ENCODE data around the gene BPIFB1. TPM values are rescaled to one million over a fixed set of nuclear protein-coding genes. Genes with fewer than 3 reads are reported as not detected.

The BPIFB1 gene
- total RNA-seq, 1 donor from 2014 or later: not detected

GRCh38 chr20:33317424-33318095 lies 34.5 kb downstream of the BPIFB1 start:
- no peak for DNase-seq (ENCODE audit: low spot score in 2 of 2)
- no peak for FAIRE-seq

DNA sequence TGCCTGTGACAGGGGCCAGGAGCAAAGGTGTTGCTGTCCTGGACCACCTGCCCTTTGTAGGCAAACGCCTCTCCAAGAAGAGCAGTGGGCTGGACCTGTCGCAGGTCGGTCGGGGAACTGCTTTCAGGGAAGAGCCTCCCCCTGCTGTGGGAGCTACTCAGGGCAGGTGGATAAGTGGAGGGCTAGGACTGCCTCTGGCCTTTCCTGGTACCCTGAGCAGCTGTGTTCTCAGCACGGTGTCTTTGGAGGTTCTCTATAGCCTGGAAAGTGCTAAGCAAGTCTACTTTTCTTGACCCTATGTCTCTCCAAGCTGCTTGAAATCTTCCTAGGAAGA lies 35.0 kb downstream of the BPIFB1 start:
- no peak for FAIRE-seq

GRCh38 chr20:33320006-33320405 lies 37.0 kb downstream of the BPIFB1 start:
- no peak for FAIRE-seq
- DNase-seq (ENCODE audit: low spot score in 2 of 2): no peak

More for the DNA sequence above, 35.0 kb downstream of the BPIFB1 start:
- no peak for DNase-seq (ENCODE audit: low spot score in 2 of 2)

- no peak for FAIRE-seq
- no peak for DNase-seq (ENCODE audit: low spot score in 2 of 2)
These were observed 39.4 kb downstream of the BPIFB1 start for GRCh38 chr20:33322456-33322855.

- DNase-seq (ENCODE audit: low spot score in 2 of 2) (no peak), FAIRE-seq (no peak)
These were observed 40.2 kb downstream of the BPIFB1 start for GRCh38 chr20:33323236-33323635.

- no peak for DNase-seq (ENCODE audit: low spot score in 2 of 2)
- FAIRE-seq: no peak
These were observed 42.3 kb downstream of the BPIFB1 start for GRCh38 chr20:33325350-33325749.

DNA sequence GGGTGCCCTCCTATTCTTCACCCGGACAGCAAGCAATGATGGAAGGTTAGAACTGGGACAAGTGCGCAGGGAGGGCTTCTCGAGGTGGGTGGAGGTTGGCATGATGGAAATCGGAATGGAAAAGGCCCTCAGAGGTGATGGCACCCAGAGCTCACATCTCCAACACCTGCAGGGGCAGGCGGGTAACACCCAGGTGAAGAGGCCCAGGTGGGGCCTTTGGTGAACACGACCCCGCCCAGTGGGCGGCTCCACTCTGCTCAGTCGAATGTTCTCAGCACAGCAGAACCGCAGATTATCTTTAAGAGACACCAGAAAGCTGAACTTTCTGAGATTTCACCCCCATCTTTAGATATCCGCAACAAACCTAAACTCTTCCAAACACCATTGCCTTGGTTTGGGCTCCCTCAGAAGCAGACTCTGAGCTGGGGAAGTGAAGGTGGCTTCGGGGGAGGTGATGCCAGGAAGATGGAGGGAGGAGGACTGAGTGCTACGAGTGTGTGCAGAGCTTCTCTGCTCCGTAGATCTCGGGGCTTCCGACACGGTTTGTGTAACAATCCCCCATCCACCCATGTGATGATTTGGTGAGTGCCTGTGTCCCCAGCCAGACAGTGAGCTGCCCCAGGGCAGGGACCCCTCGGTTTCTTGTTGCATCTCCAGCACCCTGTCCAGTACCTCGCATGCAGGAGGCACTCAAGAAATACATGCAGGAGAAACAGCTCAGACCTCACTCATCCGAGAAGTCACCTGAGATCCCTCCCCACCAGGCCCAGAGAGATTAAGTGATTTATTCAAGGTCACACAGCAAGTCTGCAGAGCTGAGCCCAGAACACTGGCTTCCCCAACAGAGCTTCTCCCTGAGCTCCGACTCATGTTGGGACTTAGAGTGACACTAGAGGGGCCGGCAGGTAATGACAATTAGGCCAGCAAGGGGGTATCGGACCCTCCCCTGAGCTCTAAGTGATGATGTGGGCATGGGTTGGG lies 45.4 kb downstream of the BPIFB1 start:
- FAIRE-seq (no peak), DNase-seq (ENCODE audit: low spot score in 2 of 2) (no peak)

DNA sequence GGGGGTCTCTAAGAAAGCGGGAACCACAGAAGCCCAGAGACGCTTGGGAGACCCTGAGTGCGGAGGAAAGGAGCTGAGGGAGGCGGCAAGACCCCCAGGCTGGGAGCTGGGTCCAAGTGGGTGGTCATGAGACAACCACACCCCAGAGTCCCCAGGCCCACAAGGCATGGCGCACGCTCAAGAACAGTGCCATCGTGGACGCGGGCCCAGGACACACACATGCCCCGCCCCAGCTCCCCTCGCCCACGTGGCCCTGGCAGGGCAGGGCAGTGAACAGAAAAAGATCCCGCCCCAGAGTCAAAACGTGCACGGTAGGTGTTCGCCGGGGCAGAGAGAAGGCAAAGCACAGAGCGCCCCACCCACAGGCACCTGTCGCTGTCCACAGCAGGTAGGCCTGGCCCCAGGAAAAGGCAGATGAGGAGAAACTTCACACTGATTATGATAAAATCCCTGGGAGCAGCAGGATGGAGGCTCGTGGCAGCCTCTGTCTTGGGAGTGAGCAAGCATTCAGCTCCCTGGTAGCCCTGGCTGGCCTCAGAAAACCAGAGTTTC lies 50.0 kb downstream of the BPIFB1 start:
- FAIRE-seq (no peak), DNase-seq (ENCODE audit: low spot score in 2 of 2) (no peak)

DNA sequence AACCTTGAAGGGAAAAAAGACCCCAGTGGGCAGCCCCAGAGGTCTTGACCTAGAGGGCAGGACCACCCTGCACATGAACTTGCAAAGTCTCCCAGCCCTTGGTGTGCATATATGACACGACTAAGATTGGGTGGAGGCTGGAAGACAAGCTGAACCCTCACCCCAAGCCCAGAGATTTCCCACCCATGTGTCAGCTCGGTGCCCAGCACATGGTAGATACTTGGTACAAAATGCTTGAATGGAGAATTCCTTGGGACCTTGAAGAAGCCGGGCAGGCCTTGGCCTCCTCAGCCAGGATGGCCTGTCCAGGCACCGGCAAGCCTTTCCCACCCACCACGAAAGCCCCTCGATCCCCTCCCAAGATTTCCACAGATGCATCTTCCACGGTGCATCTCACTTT lies 50.6 kb downstream of the BPIFB1 start:
- no peak for FAIRE-seq

DNA sequence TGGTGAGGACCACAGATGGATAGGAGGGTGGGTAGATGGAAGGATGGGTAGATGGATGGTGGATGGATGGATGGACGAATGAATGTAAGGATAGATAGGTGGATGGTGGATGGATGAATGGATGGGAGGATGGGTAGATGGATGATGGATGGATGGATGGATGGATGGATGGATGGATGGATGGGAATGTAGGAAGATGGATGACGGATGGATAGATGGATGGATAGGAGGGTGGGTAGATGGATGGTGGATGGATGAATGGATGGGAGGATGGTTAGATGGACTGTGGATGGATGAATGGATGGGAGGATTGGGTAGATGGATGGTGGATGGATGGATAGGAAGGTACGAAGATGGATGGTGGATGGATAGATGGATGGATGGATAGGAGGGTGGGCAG lies 51.1 kb downstream of the BPIFB1 start:
- FAIRE-seq (no peak), DNase-seq (ENCODE audit: low spot score in 2 of 2) (no peak)

More for the DNA sequence above, 50.6 kb downstream of the BPIFB1 start:
- DNase-seq (ENCODE audit: low spot score in 2 of 2): no peak

GRCh38 chr20:33336375-33336774 lies 53.4 kb downstream of the BPIFB1 start:
- FAIRE-seq (no peak), DNase-seq (ENCODE audit: low spot score in 2 of 2) (no peak)

GRCh38 chr20:33337119-33337518 lies 54.1 kb downstream of the BPIFB1 start:
- no peak for DNase-seq (ENCODE audit: low spot score in 2 of 2)
- no peak for FAIRE-seq

- FAIRE-seq (no peak), DNase-seq (ENCODE audit: low spot score in 2 of 2) (no peak)
These were observed 54.6 kb downstream of the BPIFB1 start for GRCh38 chr20:33337531-33338165.

GRCh38 chr20:33338467-33339258 lies 55.6 kb downstream of the BPIFB1 start:
- no peak for FAIRE-seq
- DNase-seq (ENCODE audit: low spot score in 2 of 2): no peak

DNA sequence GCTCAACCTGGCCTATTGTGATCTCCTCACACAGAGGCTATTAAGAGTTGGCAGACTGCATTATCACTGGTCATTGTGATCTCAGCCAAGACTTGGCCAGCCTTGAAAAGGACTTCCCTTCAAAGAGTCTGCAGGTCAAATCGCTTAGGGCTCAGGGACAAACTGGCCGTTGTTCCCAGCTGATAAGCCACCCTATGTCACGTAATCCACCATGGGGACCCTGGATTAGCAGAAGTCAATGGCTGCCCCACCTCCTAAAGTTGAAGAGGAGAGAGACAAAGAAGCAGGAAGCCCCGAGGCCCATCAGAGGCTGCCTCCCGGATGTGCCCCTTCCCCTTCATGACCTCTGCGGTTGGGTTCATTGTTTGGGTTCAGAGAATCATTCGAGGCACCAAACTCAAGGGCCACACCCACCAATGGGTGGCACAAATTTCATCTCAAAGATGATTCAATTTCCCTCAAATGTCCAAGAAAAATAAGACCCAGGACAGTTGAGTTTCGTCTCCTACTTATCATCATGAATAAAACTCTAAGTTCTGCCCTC lies 56.6 kb downstream of the BPIFB1 start:
- DNase-seq (ENCODE audit: low spot score in 2 of 2) (no peak), FAIRE-seq (no peak)

DNA sequence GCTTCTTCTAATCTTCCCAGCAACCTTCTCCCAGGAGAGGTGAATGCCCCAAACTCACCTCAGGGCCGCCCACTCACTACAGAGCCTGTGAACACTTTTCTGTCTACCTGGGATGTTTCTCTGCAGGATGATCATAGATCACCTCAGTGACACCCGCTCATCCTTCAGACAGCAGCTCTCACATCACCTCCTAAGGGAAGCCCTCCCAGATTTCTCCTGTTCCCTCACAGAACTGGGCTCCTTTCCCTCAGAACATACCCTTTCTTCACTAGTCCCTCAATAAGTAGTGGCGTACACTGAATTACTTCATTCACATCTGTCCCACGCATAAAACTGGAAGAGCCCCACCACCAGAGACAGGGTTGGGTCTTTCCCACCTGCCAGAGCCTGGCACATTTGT lies 60.5 kb downstream of the BPIFB1 start:
- no peak for DNase-seq (ENCODE audit: low spot score in 2 of 2)
- FAIRE-seq: no peak

- DNase-seq (ENCODE audit: low spot score in 2 of 2) (no peak), FAIRE-seq (no peak)
These were observed 62.3 kb downstream of the BPIFB1 start for GRCh38 chr20:33345342-33345741.

DNA sequence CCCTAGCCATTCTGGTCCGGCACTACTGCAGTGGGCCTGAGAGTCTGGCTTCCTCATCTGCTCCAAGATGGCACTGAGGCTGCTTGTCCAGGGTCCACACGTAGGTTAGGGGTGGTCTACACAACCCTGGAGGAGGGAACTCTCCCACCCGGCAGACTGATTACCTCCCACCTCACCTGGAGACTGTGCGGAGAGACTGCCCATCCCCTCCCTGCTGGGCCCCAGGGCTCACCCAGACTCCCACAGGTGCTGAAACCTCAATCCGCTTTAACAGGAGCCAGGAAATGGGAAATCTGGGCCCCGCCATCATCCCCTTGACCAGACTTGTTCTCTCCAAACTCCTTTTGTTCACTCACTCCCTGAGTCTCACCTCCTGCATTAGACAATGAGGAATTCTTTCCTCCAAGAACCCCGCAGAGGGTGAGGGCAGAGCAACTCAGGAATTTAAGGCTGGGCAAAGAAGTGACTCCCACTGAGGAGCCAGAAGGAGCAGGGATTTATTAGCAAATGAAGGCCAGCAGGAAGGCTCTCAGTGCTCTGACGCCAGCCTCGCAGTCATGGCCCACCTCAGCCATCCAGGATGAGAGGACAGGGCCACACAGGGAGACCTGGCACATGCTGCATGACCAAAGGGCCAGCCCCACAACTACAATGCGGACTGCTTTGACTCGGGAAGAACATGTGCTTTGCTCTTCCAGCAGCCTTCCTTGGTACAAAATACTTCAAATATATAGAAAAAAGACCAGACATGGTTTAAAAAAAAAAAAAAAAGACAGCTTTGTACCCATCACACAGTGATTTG lies 65.3 kb downstream of the BPIFB1 start:
- no peak for FAIRE-seq
- DNase-seq (ENCODE audit: low spot score in 2 of 2): no peak

DNA sequence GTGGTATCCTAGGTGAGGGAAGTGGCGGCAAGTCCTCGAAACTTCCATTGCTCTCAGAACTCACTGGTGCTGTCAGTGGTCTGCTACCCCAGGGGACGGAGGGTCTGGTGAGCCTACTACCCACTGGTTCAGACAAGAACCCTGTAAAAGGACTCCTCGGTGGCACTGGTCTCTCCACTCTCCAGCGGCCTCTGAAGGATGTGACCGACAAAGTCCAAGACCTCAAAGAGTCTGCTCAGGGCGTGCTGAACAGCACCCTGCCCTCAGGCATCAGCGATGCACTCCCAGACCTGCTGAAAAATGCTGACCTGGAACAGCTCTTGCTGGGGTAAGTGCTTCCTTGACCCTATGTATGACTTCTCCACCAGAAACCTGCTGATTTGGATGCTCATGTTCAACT lies 66.5 kb downstream of the BPIFB1 start:
- FAIRE-seq: no peak
- no peak for DNase-seq (ENCODE audit: low spot score in 2 of 2)

Data from frontal cortex (tissue), 4 donors.